Iris pigment epithelial cell (primary cell): ENCODE results near the gene HORMAD1.
A peak's percentile ranks its signal among the peaks of the same experiment; 100 is the strongest.
"Not testable (repeated sequence)": the region's sequence is repeated elsewhere in the genome, so short reads cannot be mapped to it uniquely, and the experiment has no call there.

Source experiments
- DNase-seq: peaks from one replicate; pipeline ENCODE4 v3.0.0-alpha.2; 2011; ENCODE audit warnings: low read depth

HORMAD1 gene

GRCh38 chr1:150720703-150721102 lies at the start of gene HORMAD1:
TSS of gene HORMAD1 (minus strand) at chr1:150720895. CDS start at chr1:150719505, 1,390 bp downstream.
- DNase-seq: no peak

- not testable (repeated sequence) for DNase-seq
Observed at GRCh38 chr1:150767704-150768103, 47.0 kb upstream of the HORMAD1 start.

- not testable (repeated sequence) for DNase-seq
Observed at GRCh38 chr1:150765977-150766301, 45.2 kb upstream of the HORMAD1 start.

DNA sequence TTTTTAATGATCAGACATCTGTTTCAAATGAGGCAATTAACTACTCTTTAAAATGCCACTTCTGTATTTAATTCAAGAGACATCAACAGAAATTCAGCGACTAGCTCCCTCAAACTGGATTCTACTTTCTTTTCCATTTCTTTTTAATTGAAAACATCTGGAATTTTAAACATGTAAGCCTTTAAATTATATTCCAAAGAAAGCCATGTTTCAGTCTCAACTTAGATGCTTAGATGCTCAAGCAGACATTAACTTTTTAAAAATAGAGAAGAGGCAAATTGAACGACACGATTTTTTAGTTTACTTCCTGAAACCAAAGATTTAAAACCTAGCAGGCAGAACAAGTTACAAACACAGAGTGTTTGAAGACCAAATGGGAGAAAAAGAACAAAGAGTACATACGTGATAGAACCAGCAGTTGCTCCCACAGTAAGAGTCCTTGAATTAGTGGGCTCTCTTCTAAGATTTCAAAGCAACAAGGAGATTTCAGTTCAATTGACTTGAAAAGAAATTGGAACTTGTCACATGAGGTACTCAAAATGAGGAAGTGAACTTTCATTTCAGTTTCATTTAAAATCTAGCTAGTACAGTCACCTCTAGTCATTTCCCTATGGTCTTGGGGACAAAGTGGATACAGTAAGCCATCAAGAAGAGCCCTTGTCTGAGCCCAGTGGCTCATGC lies 44.7 kb upstream of the HORMAD1 start, which contains the start of gene CTSS:
Gene CTSS, minus strand, starts transcription at position 483 of the 681 bp plus-strand sequence. CDS start 1,015 bp downstream, outside the sequence.
- no peak for DNase-seq

DNA sequence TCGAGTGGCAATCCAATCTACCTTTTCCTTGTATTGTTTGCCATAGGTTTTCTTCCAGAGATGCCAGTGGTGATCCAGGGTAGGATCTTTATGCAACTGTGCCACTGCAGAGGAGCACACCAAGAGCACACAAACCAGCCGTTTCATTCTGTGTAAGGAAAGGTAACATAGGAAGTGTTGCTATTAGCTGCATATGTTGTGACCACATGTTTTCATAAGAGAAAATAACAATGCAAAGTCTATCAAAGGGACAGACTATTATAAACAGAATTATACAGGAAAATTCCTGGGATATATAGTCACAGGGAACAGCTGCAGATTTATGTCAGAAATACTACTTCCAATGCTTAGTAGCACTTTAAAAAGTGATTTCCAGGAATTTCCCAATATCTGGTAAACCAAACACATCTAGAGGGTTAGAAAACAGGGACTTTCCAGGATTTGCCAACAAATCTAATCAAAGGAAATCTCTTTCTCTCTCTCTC lies 44.0 kb upstream of the HORMAD1 start:
- peak; percentile 78 for DNase-seq

GRCh38 chr1:150763018-150763417 lies 42.3 kb upstream of the HORMAD1 start:
- DNase-seq: no peak

DNA sequence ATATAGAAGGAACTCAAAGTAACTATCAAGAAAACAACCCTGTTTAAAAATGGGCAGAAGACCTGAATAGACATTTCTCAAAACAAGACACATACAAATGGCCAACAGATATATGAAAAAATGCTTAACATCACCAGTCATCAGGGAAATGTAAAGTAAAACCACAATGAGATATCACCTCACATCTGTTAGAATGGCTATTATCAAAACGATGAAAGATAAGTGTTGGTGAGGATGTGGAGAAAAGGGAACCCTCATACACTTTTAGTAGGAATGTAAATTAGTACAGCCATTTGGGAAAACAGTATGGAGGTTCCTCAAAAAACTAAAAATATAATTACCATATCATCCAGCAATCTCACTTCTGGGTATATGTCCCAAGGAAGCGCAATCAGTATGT lies 41.9 kb upstream of the HORMAD1 start:
- DNase-seq: no peak

- DNase-seq: no peak
Observed at GRCh38 chr1:150761801-150762200, 41.1 kb upstream of the HORMAD1 start.

DNA sequence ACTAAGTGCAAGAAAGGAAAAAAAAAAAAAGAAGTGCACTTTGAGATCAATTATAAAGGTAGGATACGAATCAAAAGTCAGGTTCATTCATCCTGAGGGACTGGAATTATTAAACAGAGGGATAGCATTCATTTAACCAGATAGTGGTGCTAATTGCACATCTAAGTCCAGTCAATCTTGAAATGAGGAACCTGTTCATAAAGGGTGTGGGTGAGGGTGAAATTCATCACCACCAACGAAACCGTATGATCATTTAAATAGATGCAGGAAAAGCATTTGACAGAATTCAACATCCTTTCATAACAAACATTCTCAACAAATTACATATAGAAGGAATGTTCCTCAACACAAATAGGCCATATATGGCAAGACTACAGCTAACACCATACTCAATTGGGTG lies 39.3 kb upstream of the HORMAD1 start:
- DNase-seq: no peak

- no peak for DNase-seq
Observed at GRCh38 chr1:150753416-150753815, 32.7 kb upstream of the HORMAD1 start.

GRCh38 chr1:150751443-150751842 lies 30.7 kb upstream of the HORMAD1 start:
- DNase-seq: no peak

- DNase-seq: no peak
Observed at GRCh38 chr1:150749720-150750311, 29.1 kb upstream of the HORMAD1 start.

GRCh38 chr1:150748878-150749719 lies 28.4 kb upstream of the HORMAD1 start:
- DNase-seq: no peak

- DNase-seq: no peak
Observed at GRCh38 chr1:150730130-150730721, 9.5 kb upstream of the HORMAD1 start.

DNA sequence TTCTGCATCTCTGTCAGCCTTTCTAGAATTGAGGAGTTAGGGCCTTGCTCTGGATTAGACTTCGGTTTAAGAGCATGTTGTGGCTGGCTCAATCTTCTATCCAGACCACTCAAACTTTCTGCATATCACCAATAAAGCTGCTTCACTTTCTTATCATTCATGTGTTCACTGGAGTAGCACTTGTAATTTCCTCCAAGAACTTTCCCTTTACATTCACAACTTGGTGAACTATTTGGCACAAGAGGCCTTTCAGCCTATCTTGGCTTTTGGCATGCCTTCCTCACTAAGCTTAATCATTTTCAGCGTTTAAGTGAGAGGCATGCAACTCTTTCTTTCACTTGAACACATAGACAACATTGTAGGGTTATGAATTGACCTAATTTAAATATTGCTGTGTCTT lies 3.6 kb upstream of the HORMAD1 start:
- DNase-seq: no peak

GRCh38 chr1:150720098-150720497 lies 597 bp downstream of the HORMAD1 start:
- no peak for DNase-seq

- no peak for DNase-seq
Observed at GRCh38 chr1:150718225-150718891, 2.3 kb downstream of the HORMAD1 start.

DNA sequence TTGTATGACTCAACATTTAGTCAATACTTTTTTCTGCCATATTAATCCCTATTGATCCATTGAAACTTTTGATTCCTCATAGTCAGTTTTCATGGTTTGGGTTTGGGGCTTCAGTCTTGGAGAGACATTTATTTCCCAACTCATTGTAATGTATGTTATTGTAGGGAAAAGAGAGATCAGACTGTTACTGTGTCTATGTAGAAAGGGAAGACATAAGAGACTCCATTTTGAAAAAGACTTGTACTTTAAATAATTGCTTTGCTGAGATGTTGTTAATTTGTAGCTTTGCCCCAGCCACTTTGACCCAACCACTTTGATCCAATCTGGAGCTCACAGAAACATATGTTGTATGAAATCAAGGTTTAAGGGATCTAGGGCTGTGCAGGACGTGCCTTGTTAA lies 11.7 kb downstream of the HORMAD1 start:
- DNase-seq: not testable (repeated sequence)

GRCh38 chr1:150708595-150708994 lies 12.1 kb downstream of the HORMAD1 start:
- no peak for DNase-seq

GRCh38 chr1:150706091-150706490 lies 14.6 kb downstream of the HORMAD1 start:
- DNase-seq: no peak

- DNase-seq: no peak
Observed at GRCh38 chr1:150703427-150703826, 17.3 kb downstream of the HORMAD1 start.
